ENCODE measurements around the gene KDM4C.

Gene KDM4C

DNA sequence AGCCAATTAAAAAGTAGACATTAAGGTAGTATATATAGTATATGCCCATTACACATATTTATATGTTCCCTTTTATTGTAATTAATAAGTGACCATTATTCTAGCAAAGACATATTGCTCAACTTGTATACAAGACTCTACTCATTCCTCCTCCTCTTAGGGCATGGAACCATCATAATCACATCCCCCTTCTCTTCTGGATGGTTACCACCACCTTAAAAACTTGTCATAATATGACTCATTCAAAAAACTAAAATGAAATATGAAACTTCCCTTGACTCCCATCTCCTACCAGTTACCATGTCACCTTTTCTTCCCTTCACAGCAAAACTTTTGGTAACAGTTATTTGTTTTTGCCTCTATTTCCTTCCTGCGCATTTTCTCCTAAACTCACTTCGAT, 438.7 kb downstream of the KDM4C start:
- TF ChIP-seq, protein P1, sequence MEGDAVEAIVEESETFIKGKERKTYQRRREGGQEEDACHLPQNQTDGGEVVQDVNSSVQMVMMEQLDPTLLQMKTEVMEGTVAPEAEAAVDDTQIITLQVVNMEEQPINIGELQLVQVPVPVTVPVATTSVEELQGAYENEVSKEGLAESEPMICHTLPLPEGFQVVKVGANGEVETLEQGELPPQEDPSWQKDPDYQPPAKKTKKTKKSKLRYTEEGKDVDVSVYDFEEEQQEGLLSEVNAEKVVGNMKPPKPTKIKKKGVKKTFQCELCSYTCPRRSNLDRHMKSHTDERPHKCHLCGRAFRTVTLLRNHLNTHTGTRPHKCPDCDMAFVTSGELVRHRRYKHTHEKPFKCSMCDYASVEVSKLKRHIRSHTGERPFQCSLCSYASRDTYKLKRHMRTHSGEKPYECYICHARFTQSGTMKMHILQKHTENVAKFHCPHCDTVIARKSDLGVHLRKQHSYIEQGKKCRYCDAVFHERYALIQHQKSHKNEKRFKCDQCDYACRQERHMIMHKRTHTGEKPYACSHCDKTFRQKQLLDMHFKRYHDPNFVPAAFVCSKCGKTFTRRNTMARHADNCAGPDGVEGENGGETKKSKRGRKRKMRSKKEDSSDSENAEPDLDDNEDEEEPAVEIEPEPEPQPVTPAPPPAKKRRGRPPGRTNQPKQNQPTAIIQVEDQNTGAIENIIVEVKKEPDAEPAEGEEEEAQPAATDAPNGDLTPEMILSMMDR (conservative IDR thresholded peaks at IDR 0.05; ENCODE audit: control insufficient read depth, insufficient read depth, low read depth, low read length) = no peak

DNA sequence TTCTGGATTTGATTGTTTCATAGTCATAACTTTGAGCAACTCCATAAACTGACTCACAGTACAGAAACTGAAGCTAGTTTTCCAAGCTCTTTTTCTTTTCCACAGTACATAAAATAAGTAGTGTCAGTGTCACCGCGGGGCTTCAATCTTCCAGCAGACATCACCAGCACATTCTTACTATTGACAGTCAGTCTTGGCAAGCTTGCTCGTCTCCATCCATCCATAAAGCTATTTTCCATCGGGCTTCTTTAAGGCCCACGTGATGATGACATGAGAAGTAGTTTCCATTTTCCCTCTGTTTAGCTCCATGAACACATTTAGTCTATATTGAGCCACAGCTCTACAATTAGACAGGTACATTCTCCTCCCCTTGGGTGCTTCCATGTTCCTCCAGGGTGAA, 443.4 kb downstream of the KDM4C start:
- no peak overlapping the region for H3K4me3 ChIP-seq (ENCODE audit: control insufficient read depth, low read depth, low read length)
- no peak for DNase-seq (ENCODE audit: low read depth)
- TF ChIP-seq, protein P1 (conservative IDR thresholded peaks at IDR 0.05; ENCODE audit: control insufficient read depth, insufficient read depth, low read depth, low read length) = no peak

More for the DNA sequence above, 438.7 kb downstream of the KDM4C start:
- DNase-seq (ENCODE audit: low read depth) = no peak
- H3K4me3 ChIP-seq (ENCODE audit: control insufficient read depth, low read depth, low read length) = no peak overlapping the region

DNA sequence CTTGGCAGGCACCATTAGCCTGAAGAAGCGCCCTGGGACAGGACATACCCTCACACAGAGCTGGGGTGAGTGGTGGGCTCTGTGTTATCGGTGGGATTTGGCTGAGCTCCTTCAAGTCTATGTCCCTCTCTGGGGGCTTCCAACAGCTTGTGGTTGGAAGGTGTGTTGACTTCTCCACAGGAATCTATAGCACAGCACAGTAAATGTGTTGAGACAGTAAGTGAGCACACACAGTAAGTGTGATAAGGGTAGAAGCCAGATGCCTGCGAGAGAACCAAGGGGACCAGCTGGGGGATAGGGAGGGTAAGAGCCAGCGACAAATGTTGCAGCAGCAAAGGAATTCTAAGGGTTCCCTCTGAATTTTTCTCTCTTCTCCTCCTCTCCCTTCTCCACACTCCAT, 448.0 kb downstream of the KDM4C start:
- TF ChIP-seq, protein P1 (conservative IDR thresholded peaks at IDR 0.05; ENCODE audit: control insufficient read depth, insufficient read depth, low read depth, low read length) = no peak
- no peak overlapping the region for H3K4me3 ChIP-seq (ENCODE audit: control insufficient read depth, low read depth, low read length)
- DNase-seq (ENCODE audit: low read depth) = no peak

DNA sequence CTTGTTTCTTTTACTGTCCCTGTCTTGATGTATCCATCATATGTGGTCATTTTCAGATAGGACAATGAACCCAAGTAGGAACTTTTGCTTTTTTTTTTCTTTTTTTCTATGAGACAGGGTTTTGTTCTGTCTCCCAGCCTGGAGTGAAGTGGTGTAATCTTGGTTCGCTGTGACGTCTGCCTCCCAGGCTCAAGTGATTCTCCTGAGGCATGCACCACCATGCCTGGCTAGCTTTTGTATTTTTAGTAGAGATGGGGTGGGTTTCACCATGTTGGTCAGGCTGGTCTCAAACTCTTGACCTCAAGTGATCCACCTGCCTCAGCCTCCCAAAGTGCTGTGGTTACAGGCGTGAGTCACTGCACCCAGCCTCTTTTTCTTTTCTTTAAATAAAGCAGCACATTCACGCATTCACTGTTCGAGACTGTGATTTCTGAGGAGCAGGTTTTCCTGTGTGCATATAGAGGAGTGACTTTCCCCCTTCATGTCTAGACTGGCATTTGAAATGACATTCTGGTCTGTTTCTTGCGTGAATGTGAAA, 448.5 kb downstream of the KDM4C start:
- DNase-seq (ENCODE audit: low read depth) = no peak
- TF ChIP-seq, protein P1 (conservative IDR thresholded peaks at IDR 0.05; ENCODE audit: control insufficient read depth, insufficient read depth, low read depth, low read length) = no peak
- no peak overlapping the region for H3K4me3 ChIP-seq (ENCODE audit: control insufficient read depth, low read depth, low read length)

DNA sequence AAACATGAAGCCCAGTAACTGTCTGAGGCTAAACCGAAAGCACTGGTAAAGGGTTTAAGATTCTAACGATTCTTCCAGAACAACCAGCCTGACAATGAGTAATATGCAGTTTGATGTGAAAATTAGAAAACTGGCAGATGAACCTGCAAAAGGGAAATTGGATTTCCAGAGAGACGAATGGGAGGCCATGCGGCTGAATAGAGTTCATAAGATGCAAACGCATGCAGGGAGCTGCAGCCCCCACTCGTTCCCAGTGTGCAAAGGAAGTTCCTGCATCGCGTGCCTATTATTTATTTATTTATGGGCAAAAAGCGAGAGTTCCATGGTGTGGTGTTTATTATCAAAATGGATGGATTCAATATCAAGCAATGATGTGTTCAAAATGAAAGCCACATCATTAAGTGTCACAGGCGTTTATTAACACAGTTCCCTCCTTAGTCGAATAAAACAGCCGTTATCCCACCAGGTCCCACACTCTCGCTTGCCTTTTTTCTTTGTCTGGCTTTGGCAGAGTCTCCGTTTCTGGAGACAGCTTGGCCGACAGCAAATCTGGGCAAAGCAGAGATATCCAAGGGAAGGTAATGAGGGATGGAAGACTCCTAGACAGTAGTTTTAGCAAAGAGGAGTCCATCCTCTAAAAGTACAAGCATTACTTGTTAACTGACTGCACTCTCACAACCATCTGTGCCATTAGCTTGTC, 451.4 kb downstream of the KDM4C start:
- H3K4me3 ChIP-seq (ENCODE audit: control insufficient read depth, low read depth, low read length) = no peak overlapping the region

DNA sequence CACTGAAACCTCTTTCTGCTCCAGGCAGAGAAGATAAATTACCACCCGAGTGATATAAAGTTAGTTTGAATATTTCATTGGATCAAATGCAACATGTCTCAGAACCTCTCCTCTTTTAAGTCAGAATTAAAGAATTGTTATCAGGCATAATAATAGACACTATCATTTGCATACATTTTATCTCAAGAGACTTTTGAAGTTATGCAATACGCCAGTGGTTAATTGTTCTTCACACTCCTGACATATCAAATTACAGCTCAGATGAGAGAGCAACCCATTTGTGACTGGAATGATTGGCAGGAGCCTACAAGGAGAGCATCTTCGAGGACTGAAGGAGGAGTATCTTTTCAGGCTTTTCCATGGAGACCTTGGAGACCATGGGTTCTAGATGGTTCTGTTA, 452.2 kb downstream of the KDM4C start:
- H3K4me3 ChIP-seq (ENCODE audit: control insufficient read depth, low read depth, low read length) = no peak overlapping the region
- DNase-seq (ENCODE audit: low read depth) = no peak
- TF ChIP-seq, protein P1 (conservative IDR thresholded peaks at IDR 0.05; ENCODE audit: control insufficient read depth, insufficient read depth, low read depth, low read length) = no peak

More for the DNA sequence above, 451.4 kb downstream of the KDM4C start:
- TF ChIP-seq, protein P1 (conservative IDR thresholded peaks at IDR 0.05; ENCODE audit: control insufficient read depth, insufficient read depth, low read depth, low read length) = no peak
- DNase-seq (ENCODE audit: low read depth) = no peak

Data from fibroblast of mammary gland (primary cell).